HG03139 (cell line): ENCODE results near the gene TLE4.

Experiments used
- ATAC-seq: cut with Tn5 transposase; IDR thresholded peaks from one replicate; pipeline ENCODE4 v1.9.1; 2021; ENCODE audit not compliant: unreplicated experiment

The TLE4 gene

DNA sequence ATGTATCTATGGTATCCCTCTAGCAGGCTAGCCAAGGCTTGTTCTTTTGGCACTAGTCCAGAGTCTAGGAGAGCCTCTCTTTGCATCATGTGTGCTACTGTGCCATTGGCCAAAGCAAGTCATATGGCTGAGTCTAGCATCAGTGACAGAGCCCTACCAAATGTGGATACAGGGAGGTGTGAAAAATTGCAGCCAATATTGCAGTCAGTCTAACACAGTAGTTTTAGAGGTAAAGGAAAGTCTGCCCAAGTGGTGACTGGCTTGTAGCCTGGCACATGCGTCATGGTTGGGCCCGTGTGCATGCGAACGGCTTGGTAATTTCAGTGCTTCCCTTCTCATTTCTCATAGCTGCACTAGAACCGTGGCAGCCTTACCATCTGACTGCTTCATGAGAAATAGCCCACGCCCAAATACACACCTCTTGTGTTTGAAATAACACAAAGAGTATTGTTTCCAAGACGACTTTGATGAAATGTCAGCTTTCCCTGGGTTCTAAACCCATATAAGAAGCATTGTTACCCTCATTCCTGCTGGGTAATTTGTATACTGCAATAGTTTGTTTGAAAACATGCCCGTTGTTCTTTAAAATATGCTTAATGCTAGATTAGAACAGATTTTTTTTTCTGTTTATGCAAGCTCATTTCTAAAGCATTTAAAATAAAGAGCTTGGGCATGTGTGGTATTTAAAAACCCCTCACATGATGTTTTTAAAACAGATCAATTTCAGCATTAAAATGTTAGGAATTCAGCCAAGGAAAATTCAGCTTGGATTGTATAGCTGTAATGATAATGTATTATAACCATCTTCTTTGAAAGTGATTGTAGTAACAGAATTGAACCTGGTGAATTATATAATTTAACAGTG lies 113.2 kb downstream of the TLE4 start:
- no peak for ATAC-seq

DNA sequence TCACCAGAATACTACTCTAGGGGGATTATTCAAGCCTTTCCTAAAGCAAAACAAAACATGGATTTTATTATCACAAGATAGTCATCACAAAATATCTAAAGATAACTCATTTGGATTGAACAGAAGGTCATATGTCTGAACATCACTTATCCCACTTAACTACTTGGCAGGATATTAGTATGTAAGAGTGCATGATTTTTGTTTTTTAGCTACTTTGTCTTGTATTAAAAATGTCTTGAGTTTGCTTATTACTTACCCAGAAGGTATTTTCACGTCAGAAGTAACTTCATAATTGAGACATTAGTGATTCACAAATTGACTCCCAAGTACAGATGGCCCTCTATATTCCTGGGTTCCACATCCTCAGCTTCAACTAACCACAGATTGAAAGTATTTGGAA lies 113.8 kb downstream of the TLE4 start:
- ATAC-seq, result no peak

DNA sequence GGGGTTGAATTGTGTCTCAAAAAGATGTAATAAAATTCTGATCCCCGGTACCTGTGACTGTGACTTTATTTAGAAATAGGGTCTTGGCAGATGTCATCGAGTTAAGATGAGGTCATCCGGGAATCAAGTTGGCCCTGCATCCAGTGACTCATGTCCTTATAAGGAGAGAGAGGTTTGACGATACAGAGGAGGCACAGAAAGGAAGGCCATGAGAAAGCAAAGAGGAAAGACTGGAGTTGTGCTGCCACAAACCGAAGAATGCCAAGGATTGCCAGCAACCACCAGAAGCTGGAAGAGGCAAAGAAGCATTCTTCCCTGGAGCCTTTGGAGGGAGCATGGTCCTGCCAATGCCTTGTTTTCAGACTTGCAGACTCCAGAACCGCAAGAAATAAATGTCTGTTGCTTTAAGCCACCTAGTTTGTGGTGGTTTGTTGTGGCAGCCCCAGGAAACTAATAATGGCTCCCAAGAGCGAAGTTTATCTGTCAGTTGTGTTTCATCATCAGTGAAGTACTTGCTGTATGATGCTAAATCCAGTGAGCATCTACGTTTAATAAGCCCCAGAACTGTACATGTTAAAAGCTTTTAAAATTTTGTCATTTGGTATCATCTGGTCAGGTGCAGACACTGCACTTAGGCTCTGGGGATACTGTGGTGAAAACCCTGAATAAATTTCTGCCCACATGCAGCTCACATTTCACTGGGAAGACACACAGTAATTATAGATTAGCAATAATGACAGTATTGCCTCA lies 114.8 kb downstream of the TLE4 start:
- ATAC-seq, result no peak

DNA sequence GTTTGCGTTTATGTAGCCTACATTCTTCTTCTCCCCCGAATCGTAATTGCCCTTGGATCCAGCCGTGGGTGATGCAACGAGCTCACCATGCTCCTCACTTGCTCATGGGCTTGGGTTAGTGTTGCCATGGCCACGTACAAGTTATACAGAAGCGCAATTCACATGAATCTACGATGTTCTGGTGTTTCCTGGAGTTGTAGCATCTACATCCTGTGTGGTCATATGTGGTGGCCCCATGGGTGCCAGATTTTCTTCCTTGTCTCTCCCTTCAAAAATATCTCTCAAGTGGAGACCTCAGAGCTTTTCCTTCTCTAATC lies 115.3 kb downstream of the TLE4 start:
- no peak for ATAC-seq

DNA sequence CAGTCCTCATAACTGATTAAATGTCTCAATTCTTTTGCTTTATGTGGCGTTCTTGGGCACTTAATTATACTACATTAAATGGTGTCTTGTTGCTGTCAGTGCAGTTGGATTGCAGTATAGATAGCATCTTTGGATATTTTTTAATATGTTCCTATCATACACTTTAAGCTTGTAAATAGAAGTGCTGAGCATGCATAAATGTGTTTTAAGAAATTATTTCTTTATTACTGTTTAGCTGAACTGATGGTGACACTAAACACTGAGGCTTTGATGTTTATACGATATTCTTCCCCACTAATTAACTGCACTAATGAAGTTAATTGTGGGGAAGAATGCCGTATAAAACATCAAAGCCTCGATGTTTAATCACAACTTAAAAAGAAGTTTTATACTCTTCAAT lies 116.6 kb downstream of the TLE4 start:
- no peak for ATAC-seq

DNA sequence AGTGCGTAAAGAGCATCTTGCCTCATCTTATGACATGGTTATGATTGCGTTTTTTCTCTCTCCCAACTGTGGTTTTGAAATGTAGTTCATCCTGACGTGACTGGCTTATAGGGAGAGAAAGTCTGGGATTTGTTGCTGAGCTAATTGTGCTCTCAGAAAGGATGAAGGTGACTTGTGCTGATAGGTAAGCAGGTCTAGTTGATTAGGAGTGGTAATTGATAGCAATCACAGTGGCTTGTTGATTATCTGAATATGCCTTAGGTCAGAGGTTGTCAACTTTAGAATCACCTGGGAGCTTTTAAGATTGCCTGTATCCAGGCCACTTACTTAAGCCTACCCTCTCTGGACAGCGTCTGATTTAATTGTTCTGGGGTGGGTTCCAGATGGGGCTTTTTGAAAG lies 117.8 kb downstream of the TLE4 start:
- ATAC-seq, result no peak

DNA sequence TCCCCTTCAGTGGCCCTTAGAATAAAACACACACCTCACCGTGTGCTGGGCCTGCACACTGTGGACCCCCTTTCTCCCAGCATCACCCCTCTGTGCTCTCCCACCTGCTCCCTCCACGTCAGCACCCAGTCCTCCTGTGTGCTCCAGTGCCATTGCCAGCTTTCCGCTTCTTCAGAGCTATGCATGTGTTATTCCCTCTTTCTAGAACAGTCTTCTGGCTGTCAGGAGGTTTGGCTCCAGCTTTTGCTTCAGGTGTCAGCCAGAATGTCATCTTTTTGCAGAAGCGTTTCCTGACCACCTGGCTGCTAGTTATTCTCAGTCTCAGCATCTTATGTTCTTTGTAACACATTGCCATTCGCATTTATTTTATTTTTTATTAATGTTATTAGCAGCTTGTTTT lies 119.7 kb downstream of the TLE4 start:
- no peak for ATAC-seq

DNA sequence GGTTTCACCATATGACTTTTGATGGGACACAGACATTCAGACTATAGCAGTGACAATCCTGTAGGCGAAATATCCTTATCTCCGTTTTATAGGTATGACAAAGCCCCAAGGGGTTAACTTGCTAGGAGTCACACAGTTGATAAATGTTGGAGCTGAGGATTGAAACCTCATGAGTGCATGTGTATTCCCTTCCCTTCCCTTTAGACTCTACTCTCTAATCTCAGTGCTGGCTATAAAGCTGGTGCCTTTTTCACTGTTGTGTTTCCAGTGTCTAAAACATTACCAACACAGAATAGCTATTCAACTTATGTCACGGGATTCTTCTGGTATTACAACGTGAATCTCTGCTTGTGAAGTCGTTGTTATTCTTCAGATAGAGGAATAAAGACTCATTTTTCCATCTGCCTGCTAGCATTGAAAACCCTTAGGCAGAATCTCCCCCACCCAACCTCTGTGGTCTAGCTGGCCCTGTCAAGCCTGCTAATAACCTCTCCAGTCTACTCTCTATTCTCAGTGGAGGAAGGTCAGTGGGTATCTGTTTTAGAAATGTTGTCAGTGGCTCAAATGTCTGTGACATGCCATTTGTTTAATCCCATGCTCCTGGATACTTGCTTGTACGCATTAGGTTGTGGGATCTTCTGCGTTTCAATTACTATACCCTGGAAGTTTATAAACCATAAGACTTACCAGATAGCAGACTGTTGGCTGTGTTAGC lies 121.2 kb downstream of the TLE4 start:
- no peak for ATAC-seq

DNA sequence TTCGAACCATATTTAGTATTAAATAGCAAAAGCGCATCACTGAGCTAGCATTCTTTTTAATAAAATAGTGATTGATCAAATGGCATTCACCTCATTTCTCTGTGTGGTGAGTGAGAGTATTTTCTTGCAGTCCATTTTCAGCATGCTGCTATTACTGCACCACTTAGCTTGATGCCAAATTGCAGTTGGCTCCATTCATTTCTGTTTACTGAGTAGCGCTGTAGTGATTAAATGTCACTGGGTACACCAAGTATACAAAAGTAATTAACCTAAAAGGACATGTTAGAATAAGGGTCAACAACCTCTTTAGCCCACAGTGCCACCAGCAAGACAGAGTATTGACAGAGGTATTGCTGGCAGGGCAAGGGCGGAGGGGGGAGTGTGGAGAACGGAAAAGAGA lies 122.0 kb downstream of the TLE4 start:
- no peak for ATAC-seq

DNA sequence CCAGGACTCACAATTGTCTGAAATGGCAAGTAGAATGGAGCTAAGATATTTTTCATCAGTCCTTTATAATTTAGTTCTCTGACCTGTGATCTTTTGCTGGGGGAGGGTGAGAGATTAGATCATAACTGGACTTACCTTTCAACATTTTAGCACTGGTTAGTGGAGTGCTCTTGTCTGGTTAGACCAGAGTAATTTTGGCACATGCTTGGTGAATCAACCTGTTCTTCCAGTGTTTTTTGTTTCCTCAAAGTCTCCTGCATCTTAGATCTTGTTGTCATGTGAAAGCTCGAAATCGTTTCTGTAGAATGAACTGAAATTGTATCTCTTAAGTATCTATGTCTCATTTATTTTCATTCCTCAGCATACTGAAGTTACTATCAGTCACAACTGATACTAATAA lies 122.4 kb downstream of the TLE4 start:
- no peak for ATAC-seq

DNA sequence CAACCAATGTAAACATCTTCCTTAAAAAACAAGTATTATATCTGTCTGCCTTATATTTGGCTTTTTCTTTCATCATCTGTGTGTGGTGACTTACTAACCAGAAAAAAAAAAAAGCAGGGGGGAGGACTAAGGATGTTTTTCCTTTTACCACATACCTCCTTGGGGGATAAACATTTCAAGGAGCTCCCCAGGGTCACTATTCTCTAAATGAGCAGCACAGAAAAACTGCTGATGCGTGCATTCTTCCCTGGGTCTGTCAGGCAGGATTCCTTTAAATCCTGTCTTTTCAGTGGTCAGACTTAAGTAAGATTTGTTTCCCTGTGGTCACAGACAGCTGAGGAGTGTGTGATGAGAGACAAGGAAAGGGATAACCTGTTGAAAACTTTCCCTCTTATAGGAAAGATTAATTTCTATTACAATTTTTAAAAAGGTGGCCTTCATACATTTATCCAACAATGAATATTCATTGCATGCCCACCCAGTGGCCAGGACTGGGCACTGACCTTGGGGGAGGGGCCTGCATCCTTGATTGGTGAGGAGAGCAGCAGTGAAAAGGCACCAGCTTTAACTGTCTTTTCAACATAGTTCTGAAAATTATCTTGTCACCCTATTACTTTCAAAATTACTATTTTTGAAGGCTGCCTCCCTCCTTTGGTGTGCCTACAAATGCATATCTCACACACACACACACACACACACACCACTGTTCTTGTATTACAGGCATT lies 123.1 kb downstream of the TLE4 start:
- no peak for ATAC-seq

DNA sequence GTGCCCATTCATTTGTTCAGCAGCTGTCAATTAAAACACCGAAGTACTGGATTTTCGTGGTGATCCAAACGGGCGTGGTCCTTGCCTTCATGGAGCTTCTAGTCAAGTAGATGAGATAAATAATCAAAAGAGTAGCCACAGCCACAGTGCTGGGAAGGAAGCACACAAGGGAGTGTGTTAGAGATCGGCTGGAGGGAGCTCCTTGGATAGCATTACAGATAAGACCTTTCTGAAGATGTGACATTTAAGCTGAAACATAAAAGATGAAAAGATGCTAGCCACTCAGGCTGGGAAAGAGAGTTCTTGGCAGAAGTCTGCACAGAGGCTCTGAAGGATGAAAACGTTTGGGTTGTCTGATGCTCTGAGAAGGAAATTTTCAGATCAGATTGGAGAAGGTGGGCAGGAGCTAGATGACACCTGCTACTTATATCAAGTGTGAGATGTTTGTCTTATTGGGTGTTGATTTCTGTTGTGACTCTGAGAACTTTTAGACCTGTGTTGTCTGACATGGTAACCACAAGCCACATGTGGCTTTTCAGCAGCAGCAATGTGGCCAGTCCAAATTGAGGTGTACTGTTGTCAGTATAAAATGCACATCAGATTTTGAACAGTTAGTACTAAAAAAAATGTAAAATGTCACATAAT lies 123.9 kb downstream of the TLE4 start:
- peak; percentile 62 for ATAC-seq

DNA sequence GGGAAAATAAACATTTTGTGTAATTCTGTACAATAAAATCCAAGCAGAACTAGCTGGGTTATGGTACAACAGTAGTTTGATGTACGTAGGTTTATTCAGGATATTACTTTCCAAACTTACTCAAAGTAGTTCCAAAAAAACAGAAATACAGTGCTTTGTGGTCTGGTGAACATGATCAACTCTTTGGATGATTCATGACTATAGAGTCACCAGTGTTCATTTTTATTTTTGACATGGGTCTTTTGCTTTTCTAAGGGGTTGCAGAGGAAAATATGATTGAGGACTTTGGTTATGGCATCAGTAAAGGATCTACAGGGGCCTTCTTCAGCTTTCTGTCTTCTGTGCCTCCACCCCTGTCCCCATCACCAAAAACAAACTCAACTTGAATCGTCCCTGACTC lies 127.2 kb downstream of the TLE4 start:
- no peak for ATAC-seq

DNA sequence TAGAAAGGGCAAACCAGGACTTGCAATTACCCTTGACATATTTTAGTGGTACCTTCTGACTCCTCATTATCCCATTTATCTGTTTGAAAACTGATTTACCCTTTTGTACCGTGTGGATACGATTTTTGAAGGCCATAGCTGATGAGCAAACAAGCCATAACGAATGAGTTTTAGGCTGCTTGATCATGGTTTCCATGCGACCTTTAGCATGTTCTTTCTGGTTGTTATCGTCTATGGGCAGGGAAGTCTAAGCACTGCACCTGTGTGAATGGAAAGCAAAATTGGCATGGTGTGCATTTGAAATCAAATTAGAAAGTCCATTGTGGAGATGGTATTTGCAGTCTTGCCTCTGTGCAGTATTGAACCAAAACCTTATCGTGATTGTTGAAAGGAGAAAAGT lies 127.7 kb downstream of the TLE4 start:
- no peak for ATAC-seq

DNA sequence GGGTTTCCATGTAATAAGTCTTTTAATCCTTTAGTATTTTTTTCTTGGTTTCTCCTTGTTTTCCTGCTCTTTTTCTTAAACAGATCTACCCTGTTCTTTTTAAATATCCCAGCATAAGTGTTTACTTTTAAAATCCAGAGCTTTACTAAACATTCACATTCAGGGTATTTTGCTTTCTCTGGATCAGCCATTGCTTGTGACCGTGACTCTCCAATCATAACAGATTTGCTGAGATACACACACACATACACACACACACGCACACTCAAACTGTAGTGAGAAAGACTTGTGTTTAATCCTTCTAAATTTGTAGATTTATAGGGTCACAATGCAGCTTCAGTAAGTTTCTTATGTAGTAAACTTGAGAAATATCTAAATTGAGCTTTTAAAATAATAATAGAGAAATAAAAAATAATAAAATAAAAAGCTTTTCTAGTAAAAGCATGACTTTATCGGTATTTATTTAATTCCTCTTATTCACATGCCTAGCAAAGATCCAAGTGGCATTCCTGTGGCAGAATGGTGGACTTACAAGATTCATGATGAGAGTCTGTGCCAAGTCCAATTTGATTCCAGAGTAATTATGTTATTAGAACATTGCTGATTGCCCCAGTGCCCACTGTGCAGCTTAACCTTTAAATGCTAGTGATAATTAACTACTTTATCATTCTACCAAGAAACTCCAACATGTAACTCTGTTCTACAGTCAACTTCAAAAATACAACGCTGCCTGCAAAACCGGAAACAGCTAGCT lies 129.0 kb downstream of the TLE4 start:
- ATAC-seq, result no peak

DNA sequence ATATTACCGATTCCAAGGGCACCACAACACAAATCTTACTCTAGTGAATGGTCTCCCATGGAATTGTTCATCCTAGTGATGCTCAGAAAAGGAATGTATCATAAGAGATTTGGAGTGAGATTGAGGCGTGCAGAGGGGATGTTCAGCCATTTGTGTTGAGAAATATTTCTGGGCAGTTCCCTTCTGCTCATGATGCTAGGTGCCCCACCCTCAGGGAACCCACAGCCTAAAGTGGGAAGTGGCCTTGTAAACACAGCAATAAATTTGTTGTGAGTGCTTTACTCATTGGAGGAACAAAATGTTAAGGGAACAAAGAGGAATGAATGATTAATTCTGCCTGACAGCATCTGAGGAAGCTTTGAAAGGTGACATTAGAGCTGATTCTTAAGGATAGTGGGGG lies 129.9 kb downstream of the TLE4 start:
- no peak for ATAC-seq

DNA sequence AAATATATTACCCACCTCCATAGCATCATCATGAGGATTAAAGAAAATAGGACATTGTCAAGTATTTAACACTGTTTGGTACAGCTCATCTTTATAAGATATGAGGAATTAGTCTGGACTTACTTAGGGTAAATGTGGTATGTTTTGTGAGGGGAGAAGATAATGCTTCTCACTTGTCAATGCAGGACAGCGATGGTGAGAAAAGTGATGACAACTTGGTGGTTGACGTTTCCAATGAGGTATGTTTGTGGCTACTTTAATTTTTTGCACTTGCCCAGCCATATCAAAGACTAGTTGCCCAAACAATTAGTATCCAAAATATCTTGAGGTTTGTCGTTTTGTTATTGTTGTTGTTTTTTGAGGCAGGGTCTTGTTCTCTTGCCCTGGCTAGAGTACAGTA lies 133.9 kb downstream of the TLE4 start:
- ATAC-seq, result no peak

DNA sequence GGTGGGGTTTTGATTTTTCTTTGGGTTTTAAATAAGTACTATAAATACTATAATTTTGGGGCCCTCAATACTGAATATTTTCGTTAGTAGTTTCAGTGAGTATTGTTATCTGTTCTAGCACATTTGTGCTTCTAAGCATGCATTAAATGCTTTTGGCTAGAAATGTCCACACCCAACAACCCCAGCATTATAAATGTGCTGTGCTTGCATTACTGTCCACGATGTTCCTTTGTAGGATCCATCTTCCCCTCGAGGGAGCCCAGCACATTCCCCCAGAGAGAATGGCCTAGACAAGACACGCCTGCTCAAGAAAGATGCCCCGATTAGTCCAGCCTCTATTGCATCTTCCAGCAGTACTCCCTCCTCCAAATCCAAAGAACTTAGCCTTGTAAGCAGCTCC lies 134.7 kb downstream of the TLE4 start:
- ATAC-seq, result no peak

DNA sequence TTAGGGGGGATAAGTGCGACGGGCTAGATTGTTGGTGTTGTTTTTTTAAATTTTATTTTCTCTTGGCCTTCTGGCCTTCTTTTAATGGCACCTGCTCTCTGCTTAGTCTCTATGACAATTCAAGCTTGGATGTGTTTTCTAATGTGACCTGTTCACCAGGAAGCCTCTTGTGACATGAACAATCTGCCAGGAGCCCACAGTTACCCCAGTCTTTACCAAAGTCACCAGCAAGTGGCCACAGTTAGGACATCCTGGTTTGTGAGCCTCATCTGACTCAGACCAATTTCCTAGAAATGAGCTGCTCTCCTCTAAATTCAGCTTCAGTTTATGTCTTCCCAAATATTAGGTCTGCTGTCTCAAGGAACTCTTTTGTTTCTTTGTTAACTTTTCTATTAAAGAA lies 135.8 kb downstream of the TLE4 start:
- ATAC-seq, result no peak

DNA sequence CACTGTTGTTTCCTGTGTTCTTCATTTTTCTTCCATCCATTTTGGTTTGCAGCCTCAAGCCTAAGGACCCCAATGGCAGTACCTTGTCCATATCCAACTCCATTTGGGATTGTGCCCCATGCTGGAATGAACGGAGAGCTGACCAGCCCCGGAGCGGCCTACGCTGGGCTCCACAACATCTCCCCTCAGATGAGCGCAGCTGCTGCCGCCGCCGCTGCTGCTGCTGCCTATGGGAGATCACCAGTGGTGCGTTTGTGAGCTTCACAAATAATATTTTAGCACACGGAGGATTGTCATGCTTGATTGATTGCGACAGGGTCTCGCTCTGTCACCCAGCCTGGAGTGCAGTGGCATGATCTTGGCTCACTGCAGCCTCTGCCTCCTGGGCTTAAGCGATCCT lies 136.8 kb downstream of the TLE4 start:
- ATAC-seq, result no peak
